Measurements from ENCODE around the gene PIK3R5. TPM values are rescaled to one million over a fixed set of nuclear protein-coding genes. Genes with fewer than 3 reads are reported as not detected.

PIK3R5 gene
- total and polyA plus RNA-seq, 2 donors (not counting 3 experiments of a cell fraction or from before 2014, with no cell fraction given): not detected

DNA sequence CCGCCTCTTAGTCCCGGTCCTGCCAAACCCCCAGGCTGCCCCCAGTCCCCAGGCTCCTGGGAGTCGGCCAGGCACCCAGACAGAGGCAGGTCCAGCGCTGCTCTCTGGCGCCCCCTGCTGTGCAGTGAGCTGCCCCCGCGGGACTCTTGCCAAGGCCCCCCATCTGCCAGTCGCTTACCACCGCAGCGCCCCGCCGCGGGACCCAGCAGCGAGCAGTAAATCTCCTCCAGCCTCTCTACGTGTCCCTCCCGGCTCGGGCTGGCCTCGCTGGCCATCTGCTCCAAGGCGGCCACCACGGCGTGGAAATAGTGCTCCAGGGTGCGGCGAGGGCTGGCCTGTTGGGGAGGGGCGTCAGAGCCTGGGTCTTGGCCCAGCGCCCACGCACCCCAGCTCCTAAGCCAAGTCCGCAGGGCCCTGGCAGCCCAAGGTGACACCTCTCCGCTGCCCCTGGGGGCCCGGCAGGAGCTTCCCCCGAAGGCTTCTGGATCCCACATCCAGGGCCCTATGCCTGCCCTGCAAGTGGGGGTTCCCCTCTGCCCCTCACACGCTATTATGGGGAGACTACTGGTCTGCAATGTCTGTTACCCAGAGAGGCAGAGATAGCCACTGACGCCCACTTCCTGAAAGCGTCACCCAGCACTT is 132.7 kb downstream of the PIK3R5 start:
- dilution Hi-C loops (cut with MboI; ENCODE audit: extremely low pct_ligation_motif_present, low sequenced_read_pairs) (no loop called here), intact Hi-C loops (cut with micrococcal nuclease) (no loop called here)
- H3K9me3 ChIP-seq (replicated peaks; ENCODE audit: control insufficient read depth, insufficient read depth, low read length): no peaks in the 10 kb centered on the region
- H3K4me1 ChIP-seq (ENCODE audit: control insufficient read depth, extremely low read depth, insufficient read depth, low read length): no peaks in the 10 kb centered on the region
- no peaks in the 10 kb centered on the region for H3K36me3 ChIP-seq (ENCODE audit: control insufficient read depth in 2 of 2, extremely low read depth in 1 of 2, insufficient read depth in 2 of 2, low read length in 2 of 2)
- H3K4me3 ChIP-seq (replicated peaks in 1 of 3; ENCODE audit: insufficient read depth in 1 of 3, low read depth in 1 of 3, low read length in 3 of 3): no peak overlapping the region
- TF ChIP-seq CTCF (IDR thresholded peaks at IDR 0.05; ENCODE audit: extremely low read depth in 1 of 2, insufficient read depth in 1 of 2, low read depth in 1 of 2, low read length in 2 of 2) (peak; percentile 41 to 50), EZH2 (IDR thresholded peaks at IDR 0.05; ENCODE audit: borderline replicate concordance, low read depth, low read length, severe bottlenecking) (no peak)
- H3K79me2 ChIP-seq (ENCODE audit: control insufficient read depth, insufficient read depth, low read length): no peaks in the 10 kb centered on the region
- no peak for FAIRE-seq
- H3K27me3 ChIP-seq (ENCODE audit: control insufficient read depth in 2 of 2, insufficient read depth in 2 of 2, low read length in 2 of 2): no peaks in the 10 kb centered on the region
- BruUV-seq (replicated peaks): no TSS peak
- no peak overlapping the region for H2AFZ ChIP-seq (ENCODE audit: low read depth, low read length)
- no peak overlapping the region for H3K4me2 ChIP-seq (ENCODE audit: insufficient read depth, low read length)
- no peak overlapping the region for H3K27ac ChIP-seq (ENCODE audit: insufficient read depth, low read depth, low read length)
- H3K9me1 ChIP-seq (replicated peaks; ENCODE audit: control insufficient read depth, extremely low read depth, insufficient read depth, low read length): no peaks in the 10 kb centered on the region
- no peak for DNase-seq (ENCODE audit: low read depth, low spot score)
- H3K9ac ChIP-seq (replicated peaks; ENCODE audit: extremely low read depth, insufficient read depth, low read length): no peak overlapping the region
- ChIA-PET CTCF (interaction anchor here (0.7 to 1.2 kb wide), 2 partner anchors 8 to 258 kb away, joined by 3 read pairs; no protein-coding TSS in a partner anchor), POLR2A (no interaction called here)
- no peaks in the 10 kb centered on the region for H4K20me1 ChIP-seq (replicated peaks; ENCODE audit: control insufficient read depth, extremely low read depth, insufficient read depth, low read length)

GRCh38 chr17:8831234-8831849 is 134.2 kb downstream of the PIK3R5 start:
- no TSS peak for BruUV-seq (replicated peaks)
- Histone ChIP-seq H3K9me3 (replicated peaks; ENCODE audit: control insufficient read depth, insufficient read depth, low read length) (no peaks in the 10 kb centered on the region), H2AFZ (ENCODE audit: low read depth, low read length) (no peak overlapping the region), H3K4me2 (ENCODE audit: insufficient read depth, low read length) (no peak overlapping the region), H3K4me1 (ENCODE audit: control insufficient read depth, extremely low read depth, insufficient read depth, low read length) (no peaks in the 10 kb centered on the region), H3K27ac (ENCODE audit: insufficient read depth, low read depth, low read length) (no peak overlapping the region), H3K9ac (replicated peaks; ENCODE audit: extremely low read depth, insufficient read depth, low read length) (no peak overlapping the region), H3K27me3 (ENCODE audit: control insufficient read depth in 2 of 2, insufficient read depth in 2 of 2, low read length in 2 of 2) (no peaks in the 10 kb centered on the region), H3K79me2 (ENCODE audit: control insufficient read depth, insufficient read depth, low read length) (no peaks in the 10 kb centered on the region), H3K36me3 (ENCODE audit: control insufficient read depth in 2 of 2, extremely low read depth in 1 of 2, insufficient read depth in 2 of 2, low read length in 2 of 2) (no peaks in the 10 kb centered on the region), H3K4me3 (replicated peaks in 1 of 3; ENCODE audit: insufficient read depth in 1 of 3, low read depth in 1 of 3, low read length in 3 of 3) (no peak overlapping the region), H3K9me1 (replicated peaks; ENCODE audit: control insufficient read depth, extremely low read depth, insufficient read depth, low read length) (no peaks in the 10 kb centered on the region), H4K20me1 (replicated peaks; ENCODE audit: control insufficient read depth, extremely low read depth, insufficient read depth, low read length) (no peaks in the 10 kb centered on the region)
- TF ChIP-seq JUN (IDR thresholded peaks at IDR 0.05; ENCODE audit: borderline replicate concordance, insufficient read depth, insufficient read length, low read depth) (no peak), POLR2A (IDR thresholded peaks at IDR 0.05; ENCODE audit: low read depth, low read length) (no peak)
- ChIA-PET CTCF (no interaction called here), POLR2A (no interaction called here)
- no peak for DNase-seq (ENCODE audit: low read depth, low spot score)
- intact Hi-C loops (cut with micrococcal nuclease): no loop called here
- dilution Hi-C loops (cut with MboI; ENCODE audit: extremely low pct_ligation_motif_present, low sequenced_read_pairs): no loop called here
- no peak for FAIRE-seq

Measured in endothelial cell of umbilical vein (primary cell).